ENCODE measurements around the gene WDR86.

WDR86 gene

GRCh38 chr7:151406886-151407583, 2.8 kb downstream of the WDR86 start:
- DNase-seq (ENCODE audit: low spot score), result no peak

DNA sequence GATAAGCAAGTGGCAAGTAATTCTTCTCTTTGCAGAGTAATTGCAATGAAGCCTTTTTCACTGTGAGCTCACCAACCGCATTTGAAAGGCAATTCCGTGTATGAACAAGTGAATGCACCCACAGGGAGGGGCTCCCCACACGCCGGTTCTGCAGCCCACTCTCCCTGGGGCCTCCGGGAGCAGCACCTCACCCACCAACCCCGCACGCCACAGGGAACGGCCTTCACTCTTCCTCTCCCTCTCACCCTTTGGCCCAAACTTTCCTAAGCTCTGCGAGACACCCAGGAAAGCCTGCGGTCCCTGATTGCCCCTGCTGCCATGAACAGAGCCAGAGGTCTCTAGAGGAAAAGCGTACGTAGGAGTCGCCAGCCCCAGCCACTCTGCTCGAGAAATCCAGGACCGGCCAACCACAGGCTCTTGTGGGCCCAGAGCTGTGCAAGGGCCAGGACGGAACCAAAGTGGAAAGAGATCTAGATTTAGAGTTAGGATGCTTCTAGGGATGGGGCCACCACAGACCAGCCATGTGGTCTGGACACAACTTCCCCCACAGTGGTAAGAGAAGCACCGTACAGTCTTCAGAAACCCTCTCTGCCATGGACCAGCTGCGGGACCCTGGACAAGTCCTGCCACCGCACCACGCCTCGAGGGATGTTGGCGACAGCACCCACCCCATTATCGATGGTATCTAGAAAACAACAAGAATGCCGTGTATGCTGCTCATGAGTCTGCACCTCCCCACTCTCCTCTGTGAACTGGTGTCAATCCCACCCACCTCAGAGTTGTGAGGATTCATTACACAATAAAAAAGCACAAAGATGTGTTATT, 3.6 kb downstream of the WDR86 start:
- no peak for DNase-seq (ENCODE audit: low spot score)

GRCh38 chr7:151405588-151405987, 4.2 kb downstream of the WDR86 start:
- DNase-seq (ENCODE audit: low spot score), result no peak

GRCh38 chr7:151405056-151405455, 4.8 kb downstream of the WDR86 start:
- no peak for DNase-seq (ENCODE audit: low spot score)

DNA sequence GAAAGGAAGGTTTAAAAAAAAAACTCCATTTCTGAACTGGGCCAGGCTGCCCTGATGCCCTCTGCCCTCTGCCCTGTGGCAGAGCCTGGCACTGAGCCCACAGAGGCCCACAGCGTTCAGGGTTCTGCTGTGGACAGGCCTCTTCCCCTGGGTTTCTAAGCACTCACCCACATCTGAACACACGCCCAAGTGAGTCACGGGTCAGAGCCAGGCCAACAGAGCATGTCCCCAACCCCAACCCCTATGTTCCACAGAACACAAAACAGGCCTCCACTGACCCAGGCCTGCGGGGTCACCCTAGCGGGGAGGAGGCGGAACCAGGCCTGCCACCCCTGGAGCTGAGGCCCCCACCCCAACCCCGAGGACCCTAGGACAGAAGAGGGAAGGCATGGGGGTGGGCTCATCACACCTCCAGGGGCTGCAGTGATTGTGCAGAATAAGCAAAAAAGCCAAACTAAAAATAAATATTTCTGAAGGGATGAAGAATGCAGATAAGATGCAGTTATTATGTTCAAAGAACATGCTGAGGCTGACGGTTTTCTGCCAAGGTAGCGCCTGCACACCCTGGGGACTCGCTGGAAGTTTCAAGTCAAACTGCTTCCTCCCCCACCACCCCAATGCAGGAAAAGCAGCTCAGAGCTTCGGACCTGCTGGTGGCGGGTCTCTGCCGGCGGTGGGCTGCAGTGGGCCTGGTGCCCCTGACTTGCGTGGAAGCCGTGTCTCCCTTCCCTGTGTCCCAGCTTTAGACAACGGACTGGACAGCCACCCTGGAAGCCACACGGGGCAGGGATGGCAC, 5.4 kb downstream of the WDR86 start:
- DNase-seq (ENCODE audit: low spot score), result no peak

DNA sequence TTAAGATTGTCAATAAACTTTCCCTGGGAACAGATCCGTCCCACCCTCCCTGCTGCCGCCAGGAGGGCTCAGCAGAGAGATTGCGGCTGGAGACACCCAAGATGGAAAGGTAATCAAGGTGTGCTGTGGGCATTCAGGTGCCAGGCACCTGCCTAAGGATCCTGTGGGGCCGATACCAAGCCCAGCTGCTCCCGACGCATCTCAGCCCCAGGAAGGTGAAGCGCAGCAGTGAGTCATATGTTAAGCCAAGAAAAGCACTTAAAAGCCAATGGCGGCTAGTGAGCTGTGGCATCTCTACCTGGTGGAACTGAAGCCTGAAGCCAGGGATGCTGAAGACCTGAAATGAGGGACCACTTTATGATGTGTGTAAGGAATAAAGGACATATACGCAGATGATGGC, 6.1 kb downstream of the WDR86 start:
- no peak for DNase-seq (ENCODE audit: low spot score)

GRCh38 chr7:151402029-151402835, 7.6 kb downstream of the WDR86 start:
- no peak for DNase-seq (ENCODE audit: low spot score)

GRCh38 chr7:151400626-151401315, 9.1 kb downstream of the WDR86 start:
- no peak for DNase-seq (ENCODE audit: low spot score)

GRCh38 chr7:151399906-151400305, 9.9 kb downstream of the WDR86 start:
- no peak for DNase-seq (ENCODE audit: low spot score)

DNA sequence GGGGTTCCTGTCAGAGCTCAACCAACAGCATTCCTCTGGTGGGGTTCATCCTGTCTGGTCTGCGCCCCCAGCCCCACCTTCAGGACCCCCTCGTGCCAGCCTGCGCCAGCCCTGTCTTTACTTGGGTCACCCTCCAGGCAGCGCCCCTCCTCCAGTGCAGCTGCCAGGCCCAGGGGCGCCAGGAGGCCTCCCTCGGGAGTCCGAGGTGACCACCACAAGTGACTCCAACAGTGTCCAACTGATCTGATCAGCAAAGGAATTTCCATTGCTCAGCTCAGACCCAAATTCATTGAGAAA, 10.6 kb downstream of the WDR86 start:
- DNase-seq (ENCODE audit: low spot score), result no peak

GRCh38 chr7:151398446-151399304, 11.2 kb downstream of the WDR86 start:
- DNase-seq (ENCODE audit: low spot score), result no peak

- no peak for DNase-seq (ENCODE audit: low spot score)
These were observed 12.8 kb downstream of the WDR86 start for GRCh38 chr7:151397026-151397425.

DNA sequence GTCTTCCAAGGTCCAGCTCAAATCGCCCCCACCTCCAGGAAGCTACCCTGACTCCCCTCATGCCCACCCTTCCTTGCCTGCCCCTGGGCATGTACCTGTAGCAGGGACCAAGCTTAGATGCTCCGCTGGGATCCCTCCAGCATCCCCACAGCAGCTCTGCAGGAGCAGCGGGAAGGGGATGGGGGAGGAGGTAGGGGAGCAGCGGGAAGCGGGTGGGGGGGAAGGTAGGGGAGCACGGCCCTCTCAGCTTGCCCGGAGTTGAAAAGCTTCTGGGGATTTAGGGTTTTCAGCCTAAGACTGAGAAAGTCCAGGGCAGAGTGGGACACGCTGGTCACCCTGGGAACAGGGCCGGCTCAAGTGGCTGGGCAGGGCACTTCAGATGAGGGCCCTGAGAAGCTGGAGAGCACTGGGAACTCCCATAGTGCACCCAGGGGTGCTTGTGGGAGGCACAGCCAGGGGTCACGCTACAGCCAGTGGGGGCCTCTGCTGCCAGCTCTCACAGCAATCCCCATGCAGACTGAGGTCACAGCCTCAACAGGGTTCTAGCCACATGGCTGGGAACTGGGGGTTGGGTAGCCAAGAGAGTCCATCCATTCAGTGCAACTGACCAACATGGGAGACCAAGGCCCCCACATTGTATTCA, 13.4 kb downstream of the WDR86 start:
- no peak for DNase-seq (ENCODE audit: low spot score)

DNA sequence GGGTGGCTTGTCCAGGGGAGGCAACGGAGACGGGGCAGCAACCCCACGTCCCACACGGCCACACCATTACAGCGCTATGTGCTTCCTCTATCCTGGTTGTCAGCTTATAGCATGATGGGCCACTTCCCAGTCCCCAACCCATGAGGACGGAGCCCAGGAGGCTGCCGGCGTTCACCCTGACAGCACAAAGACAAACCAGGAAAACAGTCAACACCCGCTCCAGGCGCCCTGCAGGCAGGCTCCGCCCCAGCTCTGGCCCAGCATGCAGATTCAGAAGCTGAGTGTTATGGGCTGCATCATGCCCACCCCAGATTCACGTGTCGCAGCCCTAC, 14.8 kb downstream of the WDR86 start:
- no peak for DNase-seq (ENCODE audit: low spot score)

- DNase-seq (ENCODE audit: low spot score), result no peak
These were observed 15.5 kb downstream of the WDR86 start for GRCh38 chr7:151394076-151395035.

- no peak for DNase-seq (ENCODE audit: low spot score)
These were observed 16.5 kb downstream of the WDR86 start for GRCh38 chr7:151393031-151393977.

DNA sequence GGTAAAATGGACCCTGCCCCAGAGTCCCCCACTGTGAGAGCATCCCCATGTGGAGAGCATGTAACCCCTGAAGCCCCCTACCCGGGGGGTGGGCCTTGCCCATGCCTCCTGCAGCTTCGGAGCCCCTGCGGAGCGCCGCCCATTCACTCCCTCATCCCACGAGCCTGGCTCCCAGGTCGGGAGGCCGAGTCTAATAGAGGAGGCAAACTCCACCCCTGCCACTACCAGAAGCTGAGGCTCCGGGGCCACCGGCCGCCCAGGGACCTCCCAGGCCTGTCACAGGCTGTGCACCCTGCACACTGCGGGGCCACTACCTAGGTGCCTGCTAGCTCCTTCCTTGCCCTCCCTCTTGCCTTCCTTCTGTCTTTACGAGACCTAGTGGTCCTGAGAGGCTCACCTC, 17.4 kb downstream of the WDR86 start:
- DNase-seq (ENCODE audit: low spot score), result no peak

- DNase-seq (ENCODE audit: low spot score), result no peak
These were observed 17.8 kb downstream of the WDR86 start for GRCh38 chr7:151392002-151392401.

Data from Ammon's horn (tissue), 1 donor.